ENCODE results near the gene OPCML.

OPCML gene

GRCh38 chr11:132605825-132606570 is 926.3 kb downstream of the OPCML start:
- Histone ChIP-seq H3F3A (ENCODE audit: control insufficient read depth, insufficient read depth) (no peaks in the 10 kb centered on the region), H4K20me1 (ENCODE audit: control insufficient read depth, insufficient read depth, low read depth, low read length) (no peaks in the 10 kb centered on the region), H3K4me1 (ENCODE audit: control insufficient read depth, low read length) (no peaks in the 10 kb centered on the region), H3K27ac (ENCODE audit: low read depth, low read length) (no peak overlapping the region), H3K27me3 (ENCODE audit: control insufficient read depth, low read length) (no peaks in the 10 kb centered on the region), H3K4me3 (ENCODE audit: low read length) (no peak overlapping the region), H3K9me2 (replicated peaks; ENCODE audit: control insufficient read depth, low read length) (no peaks in the 10 kb centered on the region), H3K36me3 (ENCODE audit: control insufficient read depth, low read length) (no peaks in the 10 kb centered on the region), H3K4me2 (ENCODE audit: low read length) (no peak overlapping the region), H3K79me2 (ENCODE audit: control insufficient read depth, low read length) (no peaks in the 10 kb centered on the region), H3K9me3 (ENCODE audit: control insufficient read depth, insufficient read depth, low read length) (no peaks in the 10 kb centered on the region)
- no peak for TF ChIP-seq CTCF (IDR thresholded peaks at IDR 0.05; ENCODE audit: low read depth, low read length, poor library complexity, severe bottlenecking)
- TF ChIP-seq EZH2phosphoT487 (IDR thresholded peaks at IDR 0.05; ENCODE audit: borderline replicate concordance, low read length) = no peak

GRCh38 chr11:132604431-132604830 is 927.9 kb downstream of the OPCML start:
- H3K36me3 ChIP-seq (ENCODE audit: control insufficient read depth, low read length) = no peaks in the 10 kb centered on the region
- no peak overlapping the region for H3K4me2 ChIP-seq (ENCODE audit: low read length)
- H4K20me1 ChIP-seq (ENCODE audit: control insufficient read depth, insufficient read depth, low read depth, low read length) = no peaks in the 10 kb centered on the region
- no peak overlapping the region for H3K4me3 ChIP-seq (ENCODE audit: low read length)
- H3K9me2 ChIP-seq (replicated peaks; ENCODE audit: control insufficient read depth, low read length) = no peaks in the 10 kb centered on the region
- no peaks in the 10 kb centered on the region for H3K79me2 ChIP-seq (ENCODE audit: control insufficient read depth, low read length)
- H3K4me1 ChIP-seq (ENCODE audit: control insufficient read depth, low read length) = no peaks in the 10 kb centered on the region
- no peak overlapping the region for H3K27ac ChIP-seq (ENCODE audit: low read depth, low read length)
- H3K27me3 ChIP-seq (ENCODE audit: control insufficient read depth, low read length) = no peaks in the 10 kb centered on the region
- no peaks in the 10 kb centered on the region for H3F3A ChIP-seq (ENCODE audit: control insufficient read depth, insufficient read depth)
- TF ChIP-seq EZH2phosphoT487 (IDR thresholded peaks at IDR 0.05; ENCODE audit: borderline replicate concordance, low read length) = no peak
- TF ChIP-seq CTCF (IDR thresholded peaks at IDR 0.05; ENCODE audit: low read depth, low read length, poor library complexity, severe bottlenecking) = no peak
- H3K9me3 ChIP-seq (ENCODE audit: control insufficient read depth, insufficient read depth, low read length) = no peaks in the 10 kb centered on the region

GRCh38 chr11:132601875-132602274 is 930.4 kb downstream of the OPCML start:
- H3F3A ChIP-seq (ENCODE audit: control insufficient read depth, insufficient read depth) = no peaks in the 10 kb centered on the region
- no peaks in the 10 kb centered on the region for H3K9me3 ChIP-seq (ENCODE audit: control insufficient read depth, insufficient read depth, low read length)
- H3K79me2 ChIP-seq (ENCODE audit: control insufficient read depth, low read length) = no peaks in the 10 kb centered on the region
- H3K4me3 ChIP-seq (ENCODE audit: low read length) = no peak overlapping the region
- no peak for TF ChIP-seq EZH2phosphoT487 (IDR thresholded peaks at IDR 0.05; ENCODE audit: borderline replicate concordance, low read length)
- TF ChIP-seq CTCF (IDR thresholded peaks at IDR 0.05; ENCODE audit: low read depth, low read length, poor library complexity, severe bottlenecking) = no peak
- H3K4me2 ChIP-seq (ENCODE audit: low read length) = no peak overlapping the region
- no peaks in the 10 kb centered on the region for H3K27me3 ChIP-seq (ENCODE audit: control insufficient read depth, low read length)
- H3K36me3 ChIP-seq (ENCODE audit: control insufficient read depth, low read length) = no peaks in the 10 kb centered on the region
- H3K4me1 ChIP-seq (ENCODE audit: control insufficient read depth, low read length) = no peaks in the 10 kb centered on the region
- no peaks in the 10 kb centered on the region for H3K9me2 ChIP-seq (replicated peaks; ENCODE audit: control insufficient read depth, low read length)
- H4K20me1 ChIP-seq (ENCODE audit: control insufficient read depth, insufficient read depth, low read depth, low read length) = no peaks in the 10 kb centered on the region
- H3K27ac ChIP-seq (ENCODE audit: low read depth, low read length) = no peak overlapping the region

All from DOHH2 (cell line).